DMS53 treated with DMSO at 0.1 percent for 48 hours (cell line): ENCODE measurements around the gene ZNF90.
"Not testable (repeated sequence)": the region's sequence is repeated elsewhere in the genome, so short reads cannot be mapped to it uniquely, and the experiment has no call there.

Experiments
- DNase-seq: peaks from one replicate; lab custom pipeline; 2025; ENCODE audit not compliant: unreplicated experiment; lab: John Stamatoyannopoulos, UW

Gene ZNF90

GRCh38 chr19:20077791-20078463 lies at the start of gene ZNF90:
Gene ZNF90, plus strand, starts transcription at chr19:20078000. Its CDS starts 133 bp downstream, at chr19:20078133.
- DNase-seq, result peak; percentile 89

- DNase-seq, result no peak
Measured at GRCh38 chr19:20028611-20029010, 49.2 kb upstream of the ZNF90 start.

GRCh38 chr19:20035935-20036334 lies 41.9 kb upstream of the ZNF90 start:
- DNase-seq, result no peak

GRCh38 chr19:20038358-20039202 lies 39.2 kb upstream of the ZNF90 start:
- no peak for DNase-seq

GRCh38 chr19:20039203-20039723 lies 38.5 kb upstream of the ZNF90 start, which contains the start of gene ZNF682:
Gene ZNF682, minus strand, starts transcription at chr19:20039505. Its CDS starts 160 bp downstream, at chr19:20039345.
- peak; percentile 83 for DNase-seq

GRCh38 chr19:20044663-20045062 lies 33.1 kb upstream of the ZNF90 start:
- DNase-seq, result no peak

GRCh38 chr19:20045742-20046141 lies 32.1 kb upstream of the ZNF90 start:
- not testable (repeated sequence) for DNase-seq

- DNase-seq, result peak; percentile 92
Measured at GRCh38 chr19:20051841-20052768, 25.7 kb upstream of the ZNF90 start.

GRCh38 chr19:20058738-20059137 lies 19.1 kb upstream of the ZNF90 start:
- peak; percentile 45 for DNase-seq

GRCh38 chr19:20060282-20060681 lies 17.5 kb upstream of the ZNF90 start:
- no peak for DNase-seq

- DNase-seq, result no peak
Measured at GRCh38 chr19:20066861-20067260, 10.9 kb upstream of the ZNF90 start.

GRCh38 chr19:20067943-20068342 lies 9.9 kb upstream of the ZNF90 start:
- no peak for DNase-seq

GRCh38 chr19:20068559-20068958 lies 9.2 kb upstream of the ZNF90 start:
- DNase-seq, result not testable (repeated sequence)

GRCh38 chr19:20070691-20071090 lies 7.1 kb upstream of the ZNF90 start:
- no peak for DNase-seq

- DNase-seq, result no peak
Measured at GRCh38 chr19:20072936-20073335, 4.9 kb upstream of the ZNF90 start.

GRCh38 chr19:20078581-20079031 lies 806 bp downstream of the ZNF90 start:
- DNase-seq, result no peak

GRCh38 chr19:20079476-20079875 lies 1.7 kb downstream of the ZNF90 start:
- no peak for DNase-seq

GRCh38 chr19:20080656-20081055 lies 2.9 kb downstream of the ZNF90 start:
- no peak for DNase-seq

- not testable (repeated sequence) for DNase-seq
Measured at GRCh38 chr19:20082232-20082833, 4.5 kb downstream of the ZNF90 start.

- DNase-seq, result not testable (repeated sequence)
Measured at GRCh38 chr19:20082876-20083275, 5.1 kb downstream of the ZNF90 start.
